DND-41 (cell line): ENCODE data around the gene HACD4.

Experiments
- ATAC-seq: fragments of 200-7000 bp; cut with Tn5 transposase; 3 replicates; pipeline ENCODE4 v1.9.1; 2021; ENCODE audit warnings: low read depth; ENCODE audit not compliant: insufficient read depth
- DNase-seq: peaks from one replicate; pipeline ENCODE4 v3.0.0-alpha.2; 2020
- H2AFZ ChIP-seq: 2 replicates; pipeline ENCODE4 v1.6.0; 2012; ENCODE audit warnings: low read depth, low read length
- H3K27ac ChIP-seq: 2 replicates; pipeline ENCODE4 v1.5.1; 2012; ENCODE audit warnings: low read length, inconsistent platforms
- H3K27me3 ChIP-seq: fragments of 200-600 bp; sonication (generic); 2 replicates; pipeline ENCODE4 v1.6.0; 2012; ENCODE audit warnings: low read length, mild to moderate bottlenecking, inconsistent platforms; ENCODE audit not compliant: insufficient read depth, poor library complexity
- H3K36me3 ChIP-seq: 2 replicates; pipeline ENCODE4 v1.5.1; 2012; ENCODE audit warnings: low read length, inconsistent platforms; ENCODE audit not compliant: insufficient read depth
- H3K4me1 ChIP-seq: 2 replicates; pipeline ENCODE4 v1.5.1; 2012; ENCODE audit warnings: mild to moderate bottlenecking, low read length; ENCODE audit not compliant: insufficient read depth
- H3K4me2 ChIP-seq: 2 replicates; pipeline ENCODE4 v1.6.0; 2012; ENCODE audit warnings: mild to moderate bottlenecking, moderate library complexity, low read length, inconsistent platforms; ENCODE audit not compliant: insufficient read depth
- H3K4me3 ChIP-seq, 2 experiments: fragments of 200-600 bp in 1 of 2; shearing (Covaris generic) in 1 of 2; 2 replicates each; pipeline ENCODE4 v1.5.1; 2012 to 2016; ENCODE audit warnings: inconsistent platforms in 2 of 2, low read length in 2 of 2, mild to moderate bottlenecking in 2 of 2, low read depth in 1 of 2, moderate library complexity in 1 of 2
- H3K79me2 ChIP-seq: 2 replicates; pipeline ENCODE4 v1.6.0; 2012; ENCODE audit warnings: low read length, inconsistent platforms; ENCODE audit not compliant: insufficient read depth
- H3K9ac ChIP-seq: 2 replicates; pipeline ENCODE4 v1.6.0; 2012; ENCODE audit warnings: low read depth, mild to moderate bottlenecking, inconsistent platforms, low read length, moderate library complexity
- H3K9me3 ChIP-seq: 2 replicates; pipeline ENCODE4 v1.5.1; 2012; ENCODE audit warnings: low read length, moderate library complexity, mild to moderate bottlenecking, inconsistent platforms; ENCODE audit not compliant: insufficient read depth, severe bottlenecking
- H4K20me1 ChIP-seq: 2 replicates; pipeline ENCODE4 v1.6.0; 2012; ENCODE audit warnings: low read length; ENCODE audit not compliant: insufficient read depth
- EZH2 ChIP-seq: IDR thresholded peaks from 3 replicates; pipeline ENCODE4 v1.6.1; 2012; ENCODE audit warnings: borderline replicate concordance, low read depth, mild to moderate bottlenecking, moderate library complexity, low read length, inconsistent platforms; ENCODE audit not compliant: severe bottlenecking
- TF ChIP-seq, protein P1 (sequence below): IDR thresholded peaks from 2 replicates; pipeline ENCODE4 v1.5.1; 2012; ENCODE audit warnings: borderline replicate concordance, low read length, moderate library complexity, mild to moderate bottlenecking; ENCODE audit not compliant: poor library complexity, severe bottlenecking; ENCODE audit errors: extremely low read depth

HACD4 gene

DNA sequence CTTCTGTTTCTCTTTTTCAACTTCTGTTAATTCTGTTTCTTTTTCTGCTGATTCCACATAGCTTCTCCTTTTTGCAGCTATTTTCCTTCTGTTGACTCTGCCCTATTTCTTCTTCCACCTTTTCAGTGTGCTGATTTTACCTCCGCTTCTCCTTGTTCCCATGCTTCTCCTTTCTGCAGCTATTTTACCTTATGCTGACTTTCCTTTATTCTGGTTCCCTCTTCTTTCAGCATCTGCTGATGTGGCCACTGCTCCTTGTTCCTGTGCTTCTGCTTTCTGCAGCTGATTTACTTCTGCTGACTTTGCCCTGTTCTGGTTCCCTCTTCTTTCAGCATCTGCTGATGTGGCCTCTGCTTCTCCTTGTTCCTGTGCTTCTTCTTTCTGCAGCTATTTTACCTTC, 58.8 kb downstream of the HACD4 start:
- H3K9me3 ChIP-seq = no peaks in the 10 kb centered on the region
- ATAC-seq = no peak
- no peak overlapping the region for H3K4me3 ChIP-seq

DNA sequence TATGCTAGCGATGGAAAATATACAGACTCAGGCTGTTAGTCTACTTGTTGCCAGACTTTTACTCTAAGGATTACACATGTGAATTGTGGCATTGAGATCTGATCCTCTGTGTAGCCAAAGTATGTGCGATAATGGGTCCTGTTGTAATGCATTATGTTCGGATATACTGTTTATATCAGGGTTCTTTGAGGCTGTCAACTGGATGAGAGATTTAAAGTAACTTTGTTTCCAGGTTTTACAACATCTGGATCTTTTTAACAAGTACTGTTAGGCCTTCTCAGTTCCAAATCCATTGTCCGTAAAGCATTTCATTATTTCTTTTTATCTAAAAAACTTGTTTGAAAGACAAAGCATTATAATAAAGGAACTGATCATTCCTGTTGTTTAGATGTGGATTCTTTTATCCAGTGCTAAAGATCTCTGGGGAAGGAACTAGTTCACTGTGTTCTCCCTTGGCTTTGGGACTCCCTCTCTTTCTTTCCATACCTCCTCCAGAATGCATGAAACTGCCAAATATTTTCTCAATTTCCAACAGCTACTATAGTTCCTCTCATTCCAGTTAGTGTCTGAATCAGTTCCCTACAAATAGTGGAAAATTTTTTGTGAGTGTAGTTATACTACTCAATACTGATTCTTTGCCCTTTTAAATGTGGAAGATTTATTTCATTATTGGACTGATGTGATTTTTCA, 68.8 kb downstream of the HACD4 start:
- H4K20me1 ChIP-seq = no peaks in the 10 kb centered on the region

More for the DNA sequence above, 58.8 kb downstream of the HACD4 start:
- no peak for DNase-seq
- Histone ChIP-seq H3K4me1 (no peaks in the 10 kb centered on the region), H2AFZ (no peak overlapping the region), H4K20me1 (no peaks in the 10 kb centered on the region), H3K79me2 (no peaks in the 10 kb centered on the region), H3K9ac (no peak overlapping the region), H3K27me3 (no peaks in the 10 kb centered on the region), H3K27ac (no peak overlapping the region), H3K4me2 (no peak overlapping the region), H3K36me3 (peaks cover 12% of the 10 kb centered on the region)
- TF ChIP-seq EZH2 = no peak
- TF ChIP-seq, protein P1, sequence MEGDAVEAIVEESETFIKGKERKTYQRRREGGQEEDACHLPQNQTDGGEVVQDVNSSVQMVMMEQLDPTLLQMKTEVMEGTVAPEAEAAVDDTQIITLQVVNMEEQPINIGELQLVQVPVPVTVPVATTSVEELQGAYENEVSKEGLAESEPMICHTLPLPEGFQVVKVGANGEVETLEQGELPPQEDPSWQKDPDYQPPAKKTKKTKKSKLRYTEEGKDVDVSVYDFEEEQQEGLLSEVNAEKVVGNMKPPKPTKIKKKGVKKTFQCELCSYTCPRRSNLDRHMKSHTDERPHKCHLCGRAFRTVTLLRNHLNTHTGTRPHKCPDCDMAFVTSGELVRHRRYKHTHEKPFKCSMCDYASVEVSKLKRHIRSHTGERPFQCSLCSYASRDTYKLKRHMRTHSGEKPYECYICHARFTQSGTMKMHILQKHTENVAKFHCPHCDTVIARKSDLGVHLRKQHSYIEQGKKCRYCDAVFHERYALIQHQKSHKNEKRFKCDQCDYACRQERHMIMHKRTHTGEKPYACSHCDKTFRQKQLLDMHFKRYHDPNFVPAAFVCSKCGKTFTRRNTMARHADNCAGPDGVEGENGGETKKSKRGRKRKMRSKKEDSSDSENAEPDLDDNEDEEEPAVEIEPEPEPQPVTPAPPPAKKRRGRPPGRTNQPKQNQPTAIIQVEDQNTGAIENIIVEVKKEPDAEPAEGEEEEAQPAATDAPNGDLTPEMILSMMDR = no peak

DNA sequence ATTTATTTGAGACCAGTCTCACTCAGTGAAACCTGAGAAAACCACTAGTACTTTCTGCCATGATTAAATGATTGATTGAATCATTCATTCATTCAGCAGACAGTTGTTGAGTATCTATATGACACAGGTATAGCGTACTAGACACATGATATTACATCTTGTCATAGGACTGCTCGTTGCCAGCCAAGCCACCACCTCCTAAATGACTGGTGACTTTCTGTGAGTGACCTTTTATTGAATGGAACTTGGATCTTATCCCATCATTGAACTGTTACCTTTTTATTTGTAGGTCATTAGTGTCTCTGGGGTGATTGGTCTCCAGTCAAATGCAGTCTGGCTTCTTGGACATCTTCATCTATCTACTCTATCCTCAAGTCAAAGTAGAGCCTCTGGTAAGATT, 80.7 kb downstream of the HACD4 start:
- no peak overlapping the region for H3K9ac ChIP-seq
- H3K36me3 ChIP-seq = peaks cover 38% of the 10 kb centered on the region; the same call in 1 of the 2 replicates
- no peak overlapping the region for H3K4me2 ChIP-seq
- no peaks in the 10 kb centered on the region for H3K4me1 ChIP-seq
- no peaks in the 10 kb centered on the region for H3K9me3 ChIP-seq
- TF ChIP-seq, protein P1 = no peak
- no peak for TF ChIP-seq EZH2
- H3K4me3 ChIP-seq = no peak overlapping the region
- DNase-seq (no peak), ATAC-seq (no peak)
- H4K20me1 ChIP-seq = no peaks in the 10 kb centered on the region
- H2AFZ ChIP-seq = no peak overlapping the region
- no peaks in the 10 kb centered on the region for H3K79me2 ChIP-seq
- no peaks in the 10 kb centered on the region for H3K27me3 ChIP-seq
- H3K27ac ChIP-seq = no peak overlapping the region

More for the DNA sequence above, 68.8 kb downstream of the HACD4 start:
- H3K4me2 ChIP-seq = no peak overlapping the region
- no peak overlapping the region for H3K4me3 ChIP-seq
- H3K4me1 ChIP-seq = no peaks in the 10 kb centered on the region
- no peaks in the 10 kb centered on the region for H3K9me3 ChIP-seq
- ATAC-seq = no peak
- no peak overlapping the region for H3K27ac ChIP-seq
- H3K36me3 ChIP-seq = 0 out of 2 replicates have a peak, but pooled peaks cover 5% of the 10 kb centered on the region
- no peak overlapping the region for H3K9ac ChIP-seq
- H3K79me2 ChIP-seq = no peaks in the 10 kb centered on the region
- no peaks in the 10 kb centered on the region for H3K27me3 ChIP-seq
- no peak for TF ChIP-seq EZH2
- TF ChIP-seq, protein P1 = no peak
- H2AFZ ChIP-seq = no peak overlapping the region
- DNase-seq = no peak
